Measurements from ENCODE around the gene VPS51.

DNA sequence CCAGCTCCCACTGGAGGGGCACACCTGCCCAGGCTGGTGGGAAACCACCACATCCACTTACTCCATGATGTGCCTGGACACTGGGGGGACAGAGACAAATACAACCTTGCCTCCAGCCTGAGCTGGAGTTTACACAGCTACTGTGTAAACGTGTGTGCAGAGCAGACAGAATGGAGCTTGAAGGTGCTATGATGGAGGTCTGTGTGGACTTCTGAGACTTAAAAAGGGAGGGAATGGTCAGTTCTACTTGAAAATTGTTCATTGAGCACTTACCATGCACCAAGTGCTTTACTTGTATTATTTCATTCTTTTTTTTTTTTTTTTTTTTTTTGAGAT lies 23.4 kb upstream of the VPS51 start:
- TF ChIP-seq POLR2AphosphoS5 (IDR thresholded peaks at IDR 0.05; ENCODE audit: control insufficient read depth, insufficient read depth, low read depth, low read length) = no peak
- TF ChIP-seq FOXK1 (CRISPR knock-in tag; IDR thresholded peaks at IDR 0.05; ENCODE audit: borderline replicate concordance) = no peak
- no peak for TF ChIP-seq MAFK (IDR thresholded peaks at IDR 0.05; ENCODE audit: low read length)
- TF ChIP-seq, protein P1, sequence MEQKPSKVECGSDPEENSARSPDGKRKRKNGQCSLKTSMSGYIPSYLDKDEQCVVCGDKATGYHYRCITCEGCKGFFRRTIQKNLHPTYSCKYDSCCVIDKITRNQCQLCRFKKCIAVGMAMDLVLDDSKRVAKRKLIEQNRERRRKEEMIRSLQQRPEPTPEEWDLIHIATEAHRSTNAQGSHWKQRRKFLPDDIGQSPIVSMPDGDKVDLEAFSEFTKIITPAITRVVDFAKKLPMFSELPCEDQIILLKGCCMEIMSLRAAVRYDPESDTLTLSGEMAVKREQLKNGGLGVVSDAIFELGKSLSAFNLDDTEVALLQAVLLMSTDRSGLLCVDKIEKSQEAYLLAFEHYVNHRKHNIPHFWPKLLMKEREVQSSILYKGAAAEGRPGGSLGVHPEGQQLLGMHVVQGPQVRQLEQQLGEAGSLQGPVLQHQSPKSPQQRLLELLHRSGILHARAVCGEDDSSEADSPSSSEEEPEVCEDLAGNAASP (IDR thresholded peaks at IDR 0.05) = no peak
- no peak for TF ChIP-seq MEIS2 (IDR thresholded peaks at IDR 0.05; ENCODE audit: partially characterized antibody)
- TF ChIP-seq, protein P2, sequence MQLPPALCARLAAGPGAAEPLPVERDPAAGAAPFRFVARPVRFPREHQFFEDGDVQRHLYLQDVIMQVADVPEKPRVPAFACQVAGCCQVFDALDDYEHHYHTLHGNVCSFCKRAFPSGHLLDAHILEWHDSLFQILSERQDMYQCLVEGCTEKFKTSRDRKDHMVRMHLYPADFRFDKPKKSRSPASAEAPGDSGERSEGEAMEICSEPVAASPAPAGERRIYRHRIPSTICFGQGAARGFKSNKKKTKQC (CRISPR knock-in tag; IDR thresholded peaks at IDR 0.05) = no peak
- no peak for TF ChIP-seq FOXM1 (IDR thresholded peaks at IDR 0.05; ENCODE audit: low read depth)
- TF ChIP-seq FOXM1 (CRISPR knock-in tag; IDR thresholded peaks at IDR 0.05; ENCODE audit: low read depth) = no peak
- TF ChIP-seq ZNF239 (CRISPR knock-in tag; IDR thresholded peaks at IDR 0.05) = no peak
- TF ChIP-seq, protein P3, sequence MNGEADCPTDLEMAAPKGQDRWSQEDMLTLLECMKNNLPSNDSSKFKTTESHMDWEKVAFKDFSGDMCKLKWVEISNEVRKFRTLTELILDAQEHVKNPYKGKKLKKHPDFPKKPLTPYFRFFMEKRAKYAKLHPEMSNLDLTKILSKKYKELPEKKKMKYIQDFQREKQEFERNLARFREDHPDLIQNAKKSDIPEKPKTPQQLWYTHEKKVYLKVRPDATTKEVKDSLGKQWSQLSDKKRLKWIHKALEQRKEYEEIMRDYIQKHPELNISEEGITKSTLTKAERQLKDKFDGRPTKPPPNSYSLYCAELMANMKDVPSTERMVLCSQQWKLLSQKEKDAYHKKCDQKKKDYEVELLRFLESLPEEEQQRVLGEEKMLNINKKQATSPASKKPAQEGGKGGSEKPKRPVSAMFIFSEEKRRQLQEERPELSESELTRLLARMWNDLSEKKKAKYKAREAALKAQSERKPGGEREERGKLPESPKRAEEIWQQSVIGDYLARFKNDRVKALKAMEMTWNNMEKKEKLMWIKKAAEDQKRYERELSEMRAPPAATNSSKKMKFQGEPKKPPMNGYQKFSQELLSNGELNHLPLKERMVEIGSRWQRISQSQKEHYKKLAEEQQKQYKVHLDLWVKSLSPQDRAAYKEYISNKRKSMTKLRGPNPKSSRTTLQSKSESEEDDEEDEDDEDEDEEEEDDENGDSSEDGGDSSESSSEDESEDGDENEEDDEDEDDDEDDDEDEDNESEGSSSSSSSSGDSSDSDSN (IDR thresholded peaks at IDR 0.05; ENCODE audit: borderline replicate concordance in 1 of 2, low read depth in 2 of 2, low read length in 2 of 2) = no peak
- TF ChIP-seq, protein P4, sequence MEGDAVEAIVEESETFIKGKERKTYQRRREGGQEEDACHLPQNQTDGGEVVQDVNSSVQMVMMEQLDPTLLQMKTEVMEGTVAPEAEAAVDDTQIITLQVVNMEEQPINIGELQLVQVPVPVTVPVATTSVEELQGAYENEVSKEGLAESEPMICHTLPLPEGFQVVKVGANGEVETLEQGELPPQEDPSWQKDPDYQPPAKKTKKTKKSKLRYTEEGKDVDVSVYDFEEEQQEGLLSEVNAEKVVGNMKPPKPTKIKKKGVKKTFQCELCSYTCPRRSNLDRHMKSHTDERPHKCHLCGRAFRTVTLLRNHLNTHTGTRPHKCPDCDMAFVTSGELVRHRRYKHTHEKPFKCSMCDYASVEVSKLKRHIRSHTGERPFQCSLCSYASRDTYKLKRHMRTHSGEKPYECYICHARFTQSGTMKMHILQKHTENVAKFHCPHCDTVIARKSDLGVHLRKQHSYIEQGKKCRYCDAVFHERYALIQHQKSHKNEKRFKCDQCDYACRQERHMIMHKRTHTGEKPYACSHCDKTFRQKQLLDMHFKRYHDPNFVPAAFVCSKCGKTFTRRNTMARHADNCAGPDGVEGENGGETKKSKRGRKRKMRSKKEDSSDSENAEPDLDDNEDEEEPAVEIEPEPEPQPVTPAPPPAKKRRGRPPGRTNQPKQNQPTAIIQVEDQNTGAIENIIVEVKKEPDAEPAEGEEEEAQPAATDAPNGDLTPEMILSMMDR (IDR thresholded peaks at IDR 0.05 in 2 of 3, conservative IDR thresholded peaks at IDR 0.05 in 1 of 3; ENCODE audit: insufficient read depth in 2 of 3, low read depth in 1 of 3, low read length in 3 of 3) = no peak
- TF ChIP-seq TAF1 (IDR thresholded peaks at IDR 0.05; ENCODE audit: control insufficient read depth, extremely low read depth, insufficient read depth, low read length, severe bottlenecking) = no peak
- no peak for TF ChIP-seq TBP (optimal IDR thresholded peaks at IDR 0.05; ENCODE audit: low read depth, low read length)

Data from K562 (cell line).